Sigmoid colon (tissue), 4 donors: ENCODE measurements around the gene CA12.

Source experiments
- EP300 ChIP-seq, 4 donors: sonication (generic); formaldehyde crosslinking; IDR thresholded peaks; one replicate each; pipeline ENCODE4 v1.6.1; 2017; ENCODE audit warnings: antibody characterized with exemption in 4 of 4
- POLR2A ChIP-seq, 2 donors: fragments of 450-650 bp; IDR thresholded peaks; one replicate each; pipeline ENCODE4 v1.6.1; 2016; ENCODE audit warnings: antibody characterized with exemption in 2 of 2, mild to moderate bottlenecking in 2 of 2, moderate library complexity in 2 of 2
- TF ChIP-seq, protein P1 (sequence below), 4 experiments: fragments of 450-650 bp in 3 of 4; fragments of 200-600 bp in 1 of 4; IDR thresholded peaks; one replicate each; pipeline ENCODE4 v1.5.1; 2016 to 2019; ENCODE audit warnings: antibody characterized with exemption in 4 of 4, mild to moderate bottlenecking in 3 of 4, moderate library complexity in 2 of 4

DNA sequence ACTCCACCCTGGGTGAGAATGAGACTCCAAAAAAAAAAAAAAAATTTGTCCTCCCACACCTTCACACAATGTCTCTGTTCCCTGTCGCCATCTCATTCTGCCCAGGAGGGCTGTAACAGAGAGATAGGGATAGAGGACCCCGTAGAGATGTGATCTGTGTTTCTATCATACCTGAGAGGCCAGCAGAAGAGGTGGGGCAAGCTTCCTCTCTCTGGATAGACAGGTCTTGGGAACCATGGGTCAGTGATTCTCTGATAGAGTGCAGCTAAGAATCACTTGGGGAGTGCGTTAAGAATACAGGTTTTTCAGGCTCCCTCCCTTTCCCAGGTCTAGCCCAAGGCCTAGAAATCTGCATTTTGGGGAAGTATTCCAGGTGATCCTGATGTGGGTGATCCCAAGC, 8.3 kb downstream of the CA12 start:
- TF ChIP-seq, protein P1, sequence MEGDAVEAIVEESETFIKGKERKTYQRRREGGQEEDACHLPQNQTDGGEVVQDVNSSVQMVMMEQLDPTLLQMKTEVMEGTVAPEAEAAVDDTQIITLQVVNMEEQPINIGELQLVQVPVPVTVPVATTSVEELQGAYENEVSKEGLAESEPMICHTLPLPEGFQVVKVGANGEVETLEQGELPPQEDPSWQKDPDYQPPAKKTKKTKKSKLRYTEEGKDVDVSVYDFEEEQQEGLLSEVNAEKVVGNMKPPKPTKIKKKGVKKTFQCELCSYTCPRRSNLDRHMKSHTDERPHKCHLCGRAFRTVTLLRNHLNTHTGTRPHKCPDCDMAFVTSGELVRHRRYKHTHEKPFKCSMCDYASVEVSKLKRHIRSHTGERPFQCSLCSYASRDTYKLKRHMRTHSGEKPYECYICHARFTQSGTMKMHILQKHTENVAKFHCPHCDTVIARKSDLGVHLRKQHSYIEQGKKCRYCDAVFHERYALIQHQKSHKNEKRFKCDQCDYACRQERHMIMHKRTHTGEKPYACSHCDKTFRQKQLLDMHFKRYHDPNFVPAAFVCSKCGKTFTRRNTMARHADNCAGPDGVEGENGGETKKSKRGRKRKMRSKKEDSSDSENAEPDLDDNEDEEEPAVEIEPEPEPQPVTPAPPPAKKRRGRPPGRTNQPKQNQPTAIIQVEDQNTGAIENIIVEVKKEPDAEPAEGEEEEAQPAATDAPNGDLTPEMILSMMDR (IDR thresholded peaks at IDR 0.05) = no peak
- TF ChIP-seq EP300 (IDR thresholded peaks at IDR 0.05) (no peak), POLR2A (IDR thresholded peaks at IDR 0.05) (no peak)
